B cell (primary cell): Measurements from ENCODE around the gene KRTAP10-3. TPM values are rescaled to one million over a fixed set of nuclear protein-coding genes. Genes with fewer than 3 reads are reported as not detected.

Experiments
- ATAC-seq: fragments of 200-7000 bp; cut with Tn5 transposase; one replicate; pipeline ENCODE4 v1.10.0; 2021; ENCODE audit warnings: low read depth, mild to moderate bottlenecking, moderate number of reproducible peaks, moderate library complexity
- CTCF ChIA-PET: fragments of 350-600 bp; sonication (Branson Sonifier 250); formaldehyde crosslinking; loops from one replicate; lab custom pipeline; 2021; ENCODE audit warnings: antibody characterized with exemption, inconsistent platforms; lab: Charles Lee
- POLR2A ChIA-PET: fragments of 350-600 bp; sonication (Branson Sonifier 250); formaldehyde crosslinking; loops from one replicate; lab custom pipeline; 2021; ENCODE audit warnings: antibody characterized with exemption; lab: Charles Lee
- DNase-seq: peaks from one replicate; pipeline ENCODE4 v3.0.0; 2013
- H2AFZ ChIP-seq: 2 replicates; pipeline ENCODE4 v1.6.1; 2012; ENCODE audit warnings: mild to moderate bottlenecking, low read depth, low read length; ENCODE audit not compliant: insufficient read depth, poor library complexity, severe bottlenecking
- H3K27ac ChIP-seq, 2 donors: 1 replicate in 1 of 2; 2 replicates in 1 of 2; pipeline ENCODE4 v1.5.1; 2012 to 2013; ENCODE audit warnings: low read length in 2 of 2, mild to moderate bottlenecking in 2 of 2, moderate library complexity in 1 of 2
- H3K27me3 ChIP-seq, 4 experiments: fragments of 200-600 bp in 1 of 4; sonication (generic) in 1 of 4; replicated peaks in 1 of 4; 1 replicate in 2 of 4; 2 replicates in 2 of 4; pipeline versions ENCODE4 v1.6.1 to v1.7.0; 2013 to 2016; ENCODE audit warnings: low read length in 3 of 4, mild to moderate bottlenecking in 2 of 4, mixed read lengths in 1 of 4, moderate library complexity in 1 of 4; ENCODE audit not compliant: insufficient read depth in 4 of 4, control insufficient read depth in 3 of 4; ENCODE audit errors: control extremely low read depth in 1 of 4
- H3K36me3 ChIP-seq, 2 experiments: replicated peaks in 1 of 2; 1 replicate in 1 of 2; 2 replicates in 1 of 2; pipeline versions ENCODE4 v1.6.1 to v1.7.1; 2013; ENCODE audit warnings: low read length in 1 of 2; ENCODE audit not compliant: insufficient read depth in 2 of 2, control insufficient read depth in 1 of 2; ENCODE audit errors: control extremely low read depth in 1 of 2, extremely low read depth in 1 of 2
- H3K4me1 ChIP-seq, 2 donors: fragments of 200-600 bp in 1 of 2; sonication (generic) in 1 of 2; 1 replicate in 1 of 2; 2 replicates in 1 of 2; pipeline versions ENCODE4 v1.5.1 to v1.6.1; 2013 to 2017; ENCODE audit warnings: low read length in 2 of 2; ENCODE audit not compliant: control insufficient read depth in 2 of 2, insufficient read depth in 2 of 2
- H3K4me2 ChIP-seq: replicated peaks from 2 replicates; pipeline ENCODE3; 2012; ENCODE audit warnings: mild to moderate bottlenecking, low read depth, low read length; ENCODE audit not compliant: poor library complexity, severe bottlenecking
- H3K4me3 ChIP-seq, 5 experiments: fragments of 200-600 bp in 1 of 5; sonication (generic) in 1 of 5; 1 replicate in 3 of 5; 2 replicates in 2 of 5; pipeline versions ENCODE4 v1.5.1 to v1.7.0; 2011 to 2016; ENCODE audit warnings: low read length in 4 of 5, mild to moderate bottlenecking in 4 of 5, low read depth in 2 of 5, control low read depth in 1 of 5, moderate library complexity in 1 of 5; ENCODE audit not compliant: insufficient read depth in 1 of 5; ENCODE audit errors: control extremely low read depth in 1 of 5, extremely low read depth in 1 of 5
- H3K79me2 ChIP-seq: fragments of 200-600 bp; sonication (generic); one replicate; pipeline ENCODE4 v1.6.0; 2016; ENCODE audit warnings: low read length; ENCODE audit not compliant: control insufficient read depth, insufficient read depth
- H3K9ac ChIP-seq: fragments of 200-600 bp; sonication (generic); 2 replicates; pipeline ENCODE4 v1.6.1; 2017; ENCODE audit warnings: mild to moderate bottlenecking, low read length, moderate library complexity
- H3K9me3 ChIP-seq, 3 donors: one replicate each; pipeline versions ENCODE4 v1.6.1 to v1.7.1; 2013; ENCODE audit warnings: low read length in 2 of 3; ENCODE audit not compliant: control insufficient read depth in 2 of 3, insufficient read depth in 1 of 3; ENCODE audit errors: control extremely low read depth in 1 of 3
- H4K20me1 ChIP-seq: 2 replicates; pipeline ENCODE4 v1.6.0; 2012; ENCODE audit warnings: mild to moderate bottlenecking, low read length; ENCODE audit not compliant: insufficient read depth, control insufficient read depth, poor library complexity, severe bottlenecking
- H3K27ac Mint-ChIP-seq: one replicate; pipeline ENCODE4 v1.8.0; 2021; ENCODE audit warnings: mixed read lengths
- H3K27me3 Mint-ChIP-seq: one replicate; pipeline ENCODE4 v1.8.0; 2021; ENCODE audit warnings: mixed read lengths
- H3K4me1 Mint-ChIP-seq: one replicate; pipeline ENCODE4 v1.8.0; 2021; ENCODE audit warnings: mixed read lengths
- H3K4me3 Mint-ChIP-seq: one replicate; pipeline ENCODE4 v1.8.0; 2021; ENCODE audit warnings: mixed read lengths
- H3K9me3 Mint-ChIP-seq: one replicate; pipeline ENCODE4 v1.8.0; 2022; ENCODE audit warnings: mixed read lengths; ENCODE audit not compliant: insufficient read depth
- EZH2 ChIP-seq: IDR thresholded peaks from 2 replicates; pipeline ENCODE4 v1.6.1; 2012; ENCODE audit warnings: borderline replicate concordance, low read depth, mild to moderate bottlenecking, moderate library complexity, low read length; ENCODE audit not compliant: insufficient read depth, poor library complexity, severe bottlenecking
- WGBS: methylation state at CpG from one replicate; pipeline ENCODE4 v1.1.5; 2013; ENCODE audit warnings: missing lambda C conversion rate; ENCODE audit not compliant: insufficient coverage; 5-methylcytosine and 5-hydroxymethylcytosine counted together
- intact Hi-C: fragments of 100-400 bp; cut with micrococcal nuclease; formaldehyde crosslinking; loops from one replicate; pipeline ENCODE4 v1.10.0; 2022
- polyA plus RNA-seq: library from polyadenylated mRNA; depleted of rRNA; stranded (reverse); fragments of >200 nt; gene quantifications from 2 replicates; pipeline ENCODE4 v1.2.3, GENCODE V29; 2012
- total RNA-seq, 2 donors: library from RNA; stranded (reverse); fragments of 120-200 nt in 1 of 2; gene quantifications; 1 replicate in 1 of 2; 2 replicates in 1 of 2; pipeline versions ENCODE4 v1.2.3 to v1.2.4, GENCODE V29; 2013 to 2022
- TF ChIP-seq, protein P1 (sequence below): fragments of 200-600 bp; IDR thresholded peaks from one replicate; pipeline ENCODE4 v1.8.0; 2022; ENCODE audit warnings: antibody characterized with exemption, mild to moderate bottlenecking

The KRTAP10-3 gene
- total and polyA plus RNA-seq, 2 donors (not counting 1 experiment from before 2014, with no cell fraction given): 0.40 TPM; not detected in 1

DNA sequence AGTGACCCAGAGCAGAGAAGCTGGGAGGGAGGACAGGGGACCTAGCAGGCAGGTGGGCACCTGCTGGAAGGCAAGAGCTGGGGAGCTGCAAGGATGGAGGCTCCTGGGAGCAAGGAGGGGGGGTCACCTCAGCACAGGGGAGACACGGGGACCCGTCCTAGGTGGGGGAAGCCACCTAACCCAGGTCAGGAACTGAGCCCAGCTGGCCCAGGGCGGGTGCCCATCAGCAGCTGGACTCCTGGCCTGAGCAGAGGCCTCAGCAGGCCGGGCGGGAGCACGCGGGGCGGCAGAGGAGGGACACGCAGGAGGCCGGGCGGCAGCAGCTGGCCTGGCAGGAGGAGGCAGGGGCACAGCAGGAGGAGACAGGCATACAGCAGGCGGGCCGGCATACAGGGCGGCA is 19.5 kb downstream of the KRTAP10-3 start:
- Histone ChIP-seq H3K27ac (no peak overlapping the region), H4K20me1 (no peaks in the 10 kb centered on the region), H2AFZ (no peak overlapping the region), H3K4me1 (no peaks in the 10 kb centered on the region), H3K36me3 (no peaks in the 10 kb centered on the region), H3K27me3 (peaks cover 0 to 2% (median 0%) of the 10 kb centered on the region in 4 experiments), H3K79me2 (no peaks in the 10 kb centered on the region), H3K4me3 (no peak overlapping the region), H3K9me3 (peaks cover 1 to 15% (median 3%) of the 10 kb centered on the region in 3 donors), H3K4me2 (no peak overlapping the region), H3K9ac (no peak overlapping the region)
- Mint-ChIP-seq H3K9me3 (no peaks in the 10 kb centered on the region), H3K27ac (no peak overlapping the region), H3K4me1 (no peaks in the 10 kb centered on the region), H3K27me3 (peaks cover 19% of the 10 kb centered on the region), H3K4me3 (no peak overlapping the region)
- ChIA-PET CTCF (no interaction called here), POLR2A (no interaction called here)
- intact Hi-C loops: no loop called here
- ATAC-seq: no peak
- no peak for DNase-seq
- WGBS: 74% methylated on average over 14 of the region's 14 CpGs
- TF ChIP-seq EZH2: no peak
- TF ChIP-seq, protein P1, sequence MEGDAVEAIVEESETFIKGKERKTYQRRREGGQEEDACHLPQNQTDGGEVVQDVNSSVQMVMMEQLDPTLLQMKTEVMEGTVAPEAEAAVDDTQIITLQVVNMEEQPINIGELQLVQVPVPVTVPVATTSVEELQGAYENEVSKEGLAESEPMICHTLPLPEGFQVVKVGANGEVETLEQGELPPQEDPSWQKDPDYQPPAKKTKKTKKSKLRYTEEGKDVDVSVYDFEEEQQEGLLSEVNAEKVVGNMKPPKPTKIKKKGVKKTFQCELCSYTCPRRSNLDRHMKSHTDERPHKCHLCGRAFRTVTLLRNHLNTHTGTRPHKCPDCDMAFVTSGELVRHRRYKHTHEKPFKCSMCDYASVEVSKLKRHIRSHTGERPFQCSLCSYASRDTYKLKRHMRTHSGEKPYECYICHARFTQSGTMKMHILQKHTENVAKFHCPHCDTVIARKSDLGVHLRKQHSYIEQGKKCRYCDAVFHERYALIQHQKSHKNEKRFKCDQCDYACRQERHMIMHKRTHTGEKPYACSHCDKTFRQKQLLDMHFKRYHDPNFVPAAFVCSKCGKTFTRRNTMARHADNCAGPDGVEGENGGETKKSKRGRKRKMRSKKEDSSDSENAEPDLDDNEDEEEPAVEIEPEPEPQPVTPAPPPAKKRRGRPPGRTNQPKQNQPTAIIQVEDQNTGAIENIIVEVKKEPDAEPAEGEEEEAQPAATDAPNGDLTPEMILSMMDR: no peak

DNA sequence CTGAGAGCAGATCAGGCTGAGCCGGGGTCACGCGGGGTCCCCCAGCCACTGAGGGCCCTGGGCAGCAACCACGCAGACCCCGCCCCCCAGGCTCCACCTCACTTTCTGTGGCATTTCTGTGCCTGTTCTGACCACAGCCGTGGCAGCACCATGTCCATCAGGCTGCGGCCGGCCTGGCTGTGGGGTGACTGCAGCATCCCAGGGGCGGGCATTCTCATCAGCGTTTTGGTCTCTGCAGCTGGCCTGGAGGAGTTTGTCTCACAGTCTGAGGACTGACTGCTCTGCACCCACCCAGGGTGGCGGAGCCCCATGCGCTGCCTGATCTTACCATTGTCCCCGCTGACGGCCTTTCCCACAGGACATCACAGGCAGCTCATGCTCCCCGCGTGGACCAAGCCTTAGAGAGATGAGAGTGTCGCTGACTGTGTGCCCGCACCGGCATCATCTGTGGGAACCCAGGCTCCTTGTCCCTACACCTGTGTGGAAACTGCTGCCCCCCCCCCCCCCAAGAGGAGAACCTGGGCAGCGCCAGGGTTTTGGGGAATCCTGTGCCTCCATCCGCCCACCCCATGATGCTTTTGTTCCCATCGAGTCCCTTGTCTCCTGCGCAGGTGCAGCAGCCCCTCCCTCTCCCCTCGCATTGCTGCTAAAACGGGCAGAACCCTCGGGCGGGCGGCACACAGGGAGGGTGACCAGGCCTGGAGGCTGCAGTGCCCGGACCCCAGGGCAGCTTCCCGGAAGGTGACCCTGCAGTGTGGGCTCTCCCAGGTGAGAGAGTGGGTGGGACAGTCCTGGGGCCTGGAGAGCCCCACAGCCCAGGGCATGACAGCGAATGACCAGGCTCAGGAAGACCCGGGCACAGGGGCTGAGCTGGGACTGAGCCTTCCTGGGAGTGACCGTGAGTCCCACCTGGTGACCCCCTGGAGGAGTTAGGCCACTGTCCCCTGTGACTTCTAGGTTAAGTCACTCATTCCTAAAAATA is 20.4 kb downstream of the KRTAP10-3 start:
- Mint-ChIP-seq H3K4me1 (no peaks in the 10 kb centered on the region), H3K4me3 (no peak overlapping the region), H3K27me3 (peaks cover 19% of the 10 kb centered on the region), H3K9me3 (no peaks in the 10 kb centered on the region), H3K27ac (no peak overlapping the region)
- Histone ChIP-seq H3K9ac (no peak overlapping the region), H3K4me2 (no peak overlapping the region), H3K4me1 (no peaks in the 10 kb centered on the region), H4K20me1 (no peaks in the 10 kb centered on the region), H2AFZ (no peak overlapping the region), H3K9me3 (peaks cover 1 to 15% (median 3%) of the 10 kb centered on the region in 3 donors), H3K4me3 (no peak overlapping the region), H3K36me3 (no peaks in the 10 kb centered on the region), H3K27ac (no peak overlapping the region), H3K79me2 (no peaks in the 10 kb centered on the region), H3K27me3 (no peaks in the 10 kb centered on the region)
- DNase-seq (no peak), ATAC-seq (no peak)
- POLR2A ChIA-PET: no interaction called here
- 97% methylated on average over 26 of the region's 33 CpGs for WGBS
- intact Hi-C loops: no loop called here
- CTCF ChIA-PET: no interaction called here
- TF ChIP-seq, protein P1: no peak
- TF ChIP-seq EZH2: no peak
